Trophoblast cell (in vitro differentiated cells and primary cell): Measurements from ENCODE around the gene ITGB6.

Experiments
- DNase-seq, 2 donors: peaks; one replicate each; pipeline ENCODE4 v3.0.0-alpha.2; 2016
- H2AFZ ChIP-seq: 2 replicates; pipeline ENCODE4 v1.6.1; 2013; ENCODE audit warnings: low read length, moderate library complexity, mild to moderate bottlenecking; ENCODE audit not compliant: insufficient read depth, poor library complexity
- H2AK5ac ChIP-seq: 2 replicates; pipeline ENCODE4 v1.6.1; 2013; ENCODE audit warnings: mild to moderate bottlenecking, low read length
- H2BK120ac ChIP-seq: 2 replicates; pipeline ENCODE4 v1.6.1; 2013; ENCODE audit warnings: low read length, mild to moderate bottlenecking, moderate library complexity; ENCODE audit not compliant: insufficient read depth, poor library complexity
- H2BK12ac ChIP-seq: 2 replicates; pipeline ENCODE4 v1.6.1; 2013; ENCODE audit warnings: mild to moderate bottlenecking, low read length, moderate library complexity
- H2BK5ac ChIP-seq: 2 replicates; pipeline ENCODE4 v1.6.1; 2013; ENCODE audit warnings: low read length, low read depth, moderate library complexity, mild to moderate bottlenecking; ENCODE audit not compliant: poor library complexity
- H3K14ac ChIP-seq: 2 replicates; pipeline ENCODE4 v1.6.1; 2013; ENCODE audit warnings: mild to moderate bottlenecking, low read length
- H3K18ac ChIP-seq: 2 replicates; pipeline ENCODE4 v1.6.1; 2013; ENCODE audit warnings: mild to moderate bottlenecking, low read length
- H3K23ac ChIP-seq: 2 replicates; pipeline ENCODE4 v1.6.1; 2013; ENCODE audit warnings: low read length
- H3K27ac ChIP-seq: 2 replicates; pipeline ENCODE4 v1.5.1; 2013; ENCODE audit warnings: low read depth, mild to moderate bottlenecking, inconsistent platforms, low read length, moderate library complexity
- H3K27me3 ChIP-seq: 2 replicates; pipeline ENCODE4 v1.6.1; 2013; ENCODE audit warnings: inconsistent platforms, mild to moderate bottlenecking, low read length, moderate library complexity; ENCODE audit not compliant: insufficient read depth
- H3K36me3 ChIP-seq, 2 experiments: 1 replicate in 1 of 2; 2 replicates in 1 of 2; pipeline ENCODE4 v1.6.1; 2013; ENCODE audit warnings: low read length in 2 of 2, mild to moderate bottlenecking in 2 of 2, moderate library complexity in 1 of 2; ENCODE audit not compliant: insufficient read depth in 2 of 2, control insufficient read depth in 1 of 2
- H3K4ac ChIP-seq: 2 replicates; pipeline ENCODE4 v1.6.1; 2013; ENCODE audit warnings: low read depth, mild to moderate bottlenecking, low read length, moderate library complexity
- H3K4me1 ChIP-seq, 2 experiments: 1 replicate in 1 of 2; 2 replicates in 1 of 2; pipeline ENCODE4 v1.6.1; 2013; ENCODE audit warnings: low read length in 2 of 2, mild to moderate bottlenecking in 2 of 2, moderate library complexity in 1 of 2; ENCODE audit not compliant: insufficient read depth in 2 of 2, control insufficient read depth in 1 of 2
- H3K4me2 ChIP-seq: 2 replicates; pipeline ENCODE4 v1.6.1; 2013; ENCODE audit warnings: inconsistent platforms, mild to moderate bottlenecking, low read length, moderate library complexity
- H3K4me3 ChIP-seq: 2 replicates; pipeline ENCODE4 v1.5.1; 2013; ENCODE audit warnings: mild to moderate bottlenecking, low read depth, low read length, inconsistent platforms
- H3K79me1 ChIP-seq: one replicate; pipeline ENCODE4 v1.6.1; 2013; ENCODE audit warnings: low read length
- H3K79me2 ChIP-seq: 2 replicates; pipeline ENCODE4 v1.6.1; 2013; ENCODE audit warnings: low read length, mild to moderate bottlenecking; ENCODE audit not compliant: control insufficient read depth, insufficient read depth, poor library complexity
- H3K9ac ChIP-seq: 2 replicates; pipeline ENCODE4 v1.6.1; 2013; ENCODE audit warnings: mild to moderate bottlenecking, low read length
- H3K9me3 ChIP-seq: 2 replicates; pipeline ENCODE4 v1.6.1; 2013; ENCODE audit warnings: low read depth, mild to moderate bottlenecking, control low read depth, inconsistent platforms, low read length; ENCODE audit not compliant: insufficient read depth
- H4K12ac ChIP-seq: 2 replicates; pipeline ENCODE4 v1.6.1; 2013; ENCODE audit warnings: low read depth, mild to moderate bottlenecking, low read length, moderate library complexity
- H4K8ac ChIP-seq: 2 replicates; pipeline ENCODE4 v1.6.1; 2013; ENCODE audit warnings: low read depth, mild to moderate bottlenecking, low read length, moderate library complexity
- H4K91ac ChIP-seq: one replicate; pipeline ENCODE4 v1.6.1; 2013; ENCODE audit warnings: low read depth, mild to moderate bottlenecking, low read length, moderate library complexity
- WGBS: extraction: QIAGEN DNeasy Blood & Tissue Kit; methylation state at CpG from one replicate; pipeline ENCODE4 v1.1.7; 2013; ENCODE audit warnings: missing lambda C conversion rate; ENCODE audit not compliant: insufficient read length, insufficient coverage; ENCODE audit errors: extremely low coverage; 5-methylcytosine and 5-hydroxymethylcytosine counted together

ITGB6 gene

DNA sequence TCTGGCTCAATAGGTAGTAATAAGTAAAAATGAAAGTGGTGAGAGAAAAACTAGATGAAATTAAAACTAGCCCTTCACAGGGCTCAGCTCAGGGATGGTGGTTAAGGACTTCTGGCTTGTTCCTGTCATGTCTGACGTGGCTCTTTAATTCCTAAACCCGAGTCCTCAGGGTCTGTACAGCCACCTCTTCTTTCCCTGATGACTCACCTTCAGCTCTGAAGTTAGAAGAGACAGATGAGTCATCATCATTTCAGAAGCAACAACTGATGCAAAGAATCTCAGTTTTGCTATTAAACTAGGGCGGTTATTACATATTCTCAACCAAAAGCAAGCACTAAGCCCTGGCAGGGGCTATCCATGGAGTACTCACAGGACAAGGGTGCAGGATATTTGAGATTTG is 24.0 kb upstream of the ITGB6 start:
- WGBS, result no CpG with 5 or more reads among the region's 3 CpGs
- Histone ChIP-seq H3K4me2 (no peak overlapping the region), H4K12ac (no peak overlapping the region), H3K9me3 (no peaks in the 10 kb centered on the region), H2AFZ (no peak overlapping the region), H3K14ac (peak overlapping the region; percentile 94), H3K9ac (no peak overlapping the region), H4K8ac (peak overlapping the region; percentile 63), H2AK5ac (no peak overlapping the region), H2BK5ac (peak overlapping the region; percentile 88), H3K27ac (peak overlapping the region; percentile 95), H2BK12ac (peak overlapping the region; percentile 98), H2BK120ac (peak overlapping the region; percentile 99), H4K91ac (peak overlapping the region; percentile 96), H3K36me3 (no peaks in the 10 kb centered on the region), H3K79me1 (peaks cover 74% of the 10 kb centered on the region), H3K4me3 (no peak overlapping the region), H3K27me3 (no peaks in the 10 kb centered on the region), H3K23ac (no peak overlapping the region), H3K4me1 (peaks cover 49 to 58% of the 10 kb centered on the region in 2 experiments), H3K4ac (no peak overlapping the region), H3K18ac (no peak overlapping the region), H3K79me2 (peaks cover 25% of the 10 kb centered on the region)
- DNase-seq, result peak; percentile 89 to 94

DNA sequence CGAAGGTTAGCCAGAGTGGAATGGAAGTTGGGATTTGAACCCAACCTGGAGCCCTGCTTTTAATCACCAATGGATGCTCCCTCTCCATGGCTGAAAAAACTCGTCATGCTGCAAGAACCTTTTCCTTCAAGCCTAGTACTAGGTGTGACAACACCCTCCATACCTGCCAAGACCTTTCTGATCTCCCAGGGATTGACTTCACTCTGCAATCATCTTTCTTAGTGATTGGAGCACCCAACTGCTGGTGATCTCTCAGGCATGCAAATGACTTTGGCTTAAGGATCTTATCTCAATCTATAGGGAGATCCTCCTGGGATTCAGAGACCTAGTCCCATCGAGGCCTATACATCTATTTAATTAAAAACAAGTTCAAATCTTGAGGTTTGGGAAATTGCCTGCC is 23.5 kb upstream of the ITGB6 start:
- DNase-seq, result peak; percentile 69 to 82
- H3K4me1 ChIP-seq, result peaks cover 49 to 58% of the 10 kb centered on the region in 2 experiments
- H2BK120ac ChIP-seq, result peak overlapping the region; percentile 99
- H3K18ac ChIP-seq, result peak overlapping the region; percentile 49
- H2AFZ ChIP-seq, result no peak overlapping the region
- H3K4ac ChIP-seq, result peak overlapping the region; percentile 87
- H2BK12ac ChIP-seq, result peak overlapping the region; percentile 93
- H3K27me3 ChIP-seq, result no peaks in the 10 kb centered on the region
- H3K27ac ChIP-seq, result peak overlapping the region; percentile 95
- H4K8ac ChIP-seq, result peak overlapping the region; percentile 59
- H3K9ac ChIP-seq, result no peak overlapping the region
- peaks cover 74% of the 10 kb centered on the region for H3K79me1 ChIP-seq
- peak overlapping the region; percentile 59 for H2BK5ac ChIP-seq
- H3K4me3 ChIP-seq, result no peak overlapping the region
- no peaks in the 10 kb centered on the region for H3K9me3 ChIP-seq
- peaks cover 25% of the 10 kb centered on the region for H3K79me2 ChIP-seq
- WGBS, result no CpG with 5 or more reads among the region's 3 CpGs
- no peak overlapping the region for H3K4me2 ChIP-seq
- no peak overlapping the region for H3K23ac ChIP-seq
- H4K12ac ChIP-seq, result no peak overlapping the region
- H4K91ac ChIP-seq, result peak overlapping the region; percentile 90
- peak overlapping the region; percentile 68 for H3K14ac ChIP-seq
- peak overlapping the region; percentile 71 for H2AK5ac ChIP-seq
- no peaks in the 10 kb centered on the region for H3K36me3 ChIP-seq

DNA sequence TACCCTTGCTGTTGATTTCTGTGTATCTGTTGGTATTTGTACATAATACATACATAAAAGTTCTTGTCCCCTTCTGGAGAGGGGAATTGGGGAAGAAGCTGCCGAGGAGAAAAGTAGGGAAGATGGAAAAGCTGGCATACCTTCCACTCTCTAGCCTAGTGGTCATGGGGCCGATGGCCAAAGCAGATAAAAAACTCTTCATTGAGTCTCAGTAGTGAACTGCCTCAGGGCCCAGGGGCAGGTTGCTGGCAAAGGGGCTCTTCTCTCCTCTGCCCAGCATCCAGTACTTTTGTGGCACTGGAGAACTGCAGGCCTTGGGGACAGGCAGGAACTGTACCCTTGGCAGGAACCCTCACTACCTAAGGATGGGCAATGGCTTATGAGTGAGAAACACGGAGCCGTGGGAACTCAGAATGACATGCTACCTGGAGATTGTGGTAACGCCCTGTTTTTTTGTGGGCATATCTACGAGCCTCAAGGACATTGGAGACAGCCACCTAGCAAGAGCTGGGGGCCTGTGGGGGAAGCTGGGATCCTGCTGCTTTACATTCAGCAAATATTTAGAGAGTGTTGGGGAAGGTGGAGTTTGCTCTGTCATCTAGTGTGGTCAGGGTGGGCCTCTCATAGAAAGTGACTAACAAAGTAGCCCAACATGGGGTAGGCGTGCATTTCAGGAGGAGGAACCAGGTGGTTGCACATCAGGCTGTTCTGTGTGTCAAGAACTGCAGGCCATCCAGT is 22.6 kb upstream of the ITGB6 start:
- Histone ChIP-seq H3K4me2 (no peak overlapping the region), H3K9me3 (no peaks in the 10 kb centered on the region)
- no CpG with 5 or more reads among the region's 7 CpGs for WGBS

DNA sequence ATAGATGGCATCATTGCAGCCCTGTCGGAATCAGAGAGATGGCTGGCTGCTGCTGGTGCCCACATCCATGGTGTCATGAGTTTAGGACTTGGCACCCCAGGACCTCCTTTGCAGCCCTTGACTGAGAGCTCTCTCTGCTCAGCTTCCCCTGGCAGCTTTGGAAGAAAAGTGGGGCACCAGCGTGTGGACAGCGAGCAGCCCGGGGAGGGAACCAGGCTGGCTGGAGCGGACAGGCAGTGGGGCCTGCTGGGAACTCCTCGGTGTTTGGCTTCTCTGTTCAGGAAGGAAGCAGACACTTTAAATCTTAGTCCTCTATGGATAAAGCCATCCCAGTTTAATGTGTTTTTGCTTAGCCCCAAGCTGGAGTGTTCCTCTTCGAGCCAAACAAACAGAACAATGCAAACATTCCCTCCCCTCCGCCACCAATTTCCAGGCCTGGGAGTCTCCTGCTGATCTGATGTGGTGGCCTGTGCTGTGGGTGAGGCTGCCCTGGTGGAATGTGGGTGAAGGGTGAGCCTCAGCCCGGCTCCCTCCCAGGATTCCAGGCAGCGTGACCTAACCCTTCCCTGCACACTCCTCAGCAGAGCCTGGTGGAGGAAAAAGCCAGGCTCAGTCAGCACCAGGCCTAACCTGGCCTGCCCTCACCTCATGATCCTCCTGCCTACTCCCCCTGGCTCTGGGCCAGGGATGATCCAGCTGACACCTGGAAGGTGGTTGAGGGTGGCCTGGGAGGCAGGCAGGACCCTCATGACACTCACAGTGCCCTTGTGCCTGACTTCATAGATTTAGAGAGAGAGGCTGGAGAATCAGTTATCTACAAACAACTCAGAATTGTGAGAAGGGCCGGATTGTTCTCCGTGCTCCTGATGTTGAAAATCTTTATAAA is 21.6 kb upstream of the ITGB6 start:
- Histone ChIP-seq H2AFZ (peak overlapping the region; percentile 19), H3K23ac (no peak overlapping the region), H3K27ac (peak overlapping the region; percentile 95), H3K79me1 (peaks cover 61% of the 10 kb centered on the region), H3K9ac (peak overlapping the region; percentile 21), H3K4me3 (no peak overlapping the region), H3K27me3 (no peaks in the 10 kb centered on the region), H4K8ac (peak overlapping the region; percentile 65), H4K91ac (peak overlapping the region; percentile 90), H3K4me1 (peaks cover 43 to 50% of the 10 kb centered on the region in 2 experiments), H2BK12ac (peak overlapping the region; percentile 93), H3K18ac (peak overlapping the region; percentile 60), H2BK120ac (peak overlapping the region; percentile 99), H3K9me3 (no peaks in the 10 kb centered on the region), H3K79me2 (peaks cover 21% of the 10 kb centered on the region), H3K14ac (peak overlapping the region; percentile 92), H2BK5ac (peak overlapping the region; percentile 87), H2AK5ac (peak overlapping the region; percentile 39), H3K36me3 (no peaks in the 10 kb centered on the region), H3K4ac (peak overlapping the region; percentile 41), H4K12ac (peak overlapping the region; percentile 0), H3K4me2 (no peak overlapping the region)
- DNase-seq, result peak; percentile 84 to 89
- no CpG with 5 or more reads among the region's 12 CpGs for WGBS

More for the DNA sequence above, 22.6 kb upstream of the ITGB6 start:
- Histone ChIP-seq H4K12ac (no peak overlapping the region), H3K14ac (peak overlapping the region; percentile 92), H3K9ac (no peak overlapping the region), H3K27me3 (no peaks in the 10 kb centered on the region), H3K4me3 (no peak overlapping the region), H4K8ac (peak overlapping the region; percentile 23), H2AK5ac (peak overlapping the region; percentile 39), H3K27ac (peak overlapping the region; percentile 95), H3K79me2 (peaks cover 23% of the 10 kb centered on the region), H3K36me3 (no peaks in the 10 kb centered on the region), H3K79me1 (peaks cover 67% of the 10 kb centered on the region), H2BK120ac (peak overlapping the region; percentile 99), H3K4me1 (peaks cover 47 to 56% of the 10 kb centered on the region in 2 experiments), H3K4ac (peak overlapping the region; percentile 94), H2BK5ac (peak overlapping the region; percentile 59), H2AFZ (peak overlapping the region; percentile 61), H3K18ac (peak overlapping the region; percentile 88), H3K23ac (no peak overlapping the region), H2BK12ac (peak overlapping the region; percentile 94), H4K91ac (peak overlapping the region; percentile 90)
- DNase-seq, result peak in 1 of 2 donors; percentile 40
